ENCODE results near the gene SLX4IP.
A peak's percentile ranks its signal among the peaks of the same experiment; 100 is the strongest.

Gene SLX4IP

DNA sequence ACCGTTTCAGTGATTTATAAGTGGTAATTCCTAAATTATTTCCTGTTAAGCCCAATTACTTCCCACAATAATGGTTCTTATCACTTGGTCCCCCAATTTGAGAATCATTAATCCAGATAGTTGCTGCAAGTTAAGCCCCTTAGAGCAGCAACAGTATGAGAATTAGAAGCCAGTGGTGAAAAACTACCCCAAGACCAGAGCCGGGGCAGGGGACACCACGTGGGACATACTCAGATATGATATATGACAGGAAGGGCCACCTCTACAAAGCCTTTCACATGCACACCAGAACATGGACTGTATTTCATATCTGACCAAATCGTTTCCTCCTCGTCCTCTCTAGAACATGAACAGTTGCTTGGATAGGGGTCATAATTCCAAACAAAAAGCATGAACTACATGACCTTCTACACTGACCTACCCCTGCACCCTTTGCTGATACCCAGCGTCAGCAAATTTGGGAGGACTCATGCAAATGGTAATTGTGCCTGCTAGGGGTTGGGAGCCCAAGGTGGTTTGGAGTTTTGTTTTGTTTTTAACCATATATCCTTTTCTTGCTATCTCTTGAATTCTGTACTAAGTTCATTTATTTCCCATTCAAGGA, 234.8 kb downstream of the SLX4IP start:
- DNase-seq (ENCODE audit: low spot score): no peak
- TF ChIP-seq, protein P1, sequence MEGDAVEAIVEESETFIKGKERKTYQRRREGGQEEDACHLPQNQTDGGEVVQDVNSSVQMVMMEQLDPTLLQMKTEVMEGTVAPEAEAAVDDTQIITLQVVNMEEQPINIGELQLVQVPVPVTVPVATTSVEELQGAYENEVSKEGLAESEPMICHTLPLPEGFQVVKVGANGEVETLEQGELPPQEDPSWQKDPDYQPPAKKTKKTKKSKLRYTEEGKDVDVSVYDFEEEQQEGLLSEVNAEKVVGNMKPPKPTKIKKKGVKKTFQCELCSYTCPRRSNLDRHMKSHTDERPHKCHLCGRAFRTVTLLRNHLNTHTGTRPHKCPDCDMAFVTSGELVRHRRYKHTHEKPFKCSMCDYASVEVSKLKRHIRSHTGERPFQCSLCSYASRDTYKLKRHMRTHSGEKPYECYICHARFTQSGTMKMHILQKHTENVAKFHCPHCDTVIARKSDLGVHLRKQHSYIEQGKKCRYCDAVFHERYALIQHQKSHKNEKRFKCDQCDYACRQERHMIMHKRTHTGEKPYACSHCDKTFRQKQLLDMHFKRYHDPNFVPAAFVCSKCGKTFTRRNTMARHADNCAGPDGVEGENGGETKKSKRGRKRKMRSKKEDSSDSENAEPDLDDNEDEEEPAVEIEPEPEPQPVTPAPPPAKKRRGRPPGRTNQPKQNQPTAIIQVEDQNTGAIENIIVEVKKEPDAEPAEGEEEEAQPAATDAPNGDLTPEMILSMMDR (IDR thresholded peaks at IDR 0.05; ENCODE audit: borderline replicate concordance, control extremely low read depth, extremely low read depth, insufficient read depth, missing control alignments): no peak
- in situ Hi-C loops (cut with MboI; ENCODE audit: low sequenced_read_pairs, unreplicated experiment): no loop called here

DNA sequence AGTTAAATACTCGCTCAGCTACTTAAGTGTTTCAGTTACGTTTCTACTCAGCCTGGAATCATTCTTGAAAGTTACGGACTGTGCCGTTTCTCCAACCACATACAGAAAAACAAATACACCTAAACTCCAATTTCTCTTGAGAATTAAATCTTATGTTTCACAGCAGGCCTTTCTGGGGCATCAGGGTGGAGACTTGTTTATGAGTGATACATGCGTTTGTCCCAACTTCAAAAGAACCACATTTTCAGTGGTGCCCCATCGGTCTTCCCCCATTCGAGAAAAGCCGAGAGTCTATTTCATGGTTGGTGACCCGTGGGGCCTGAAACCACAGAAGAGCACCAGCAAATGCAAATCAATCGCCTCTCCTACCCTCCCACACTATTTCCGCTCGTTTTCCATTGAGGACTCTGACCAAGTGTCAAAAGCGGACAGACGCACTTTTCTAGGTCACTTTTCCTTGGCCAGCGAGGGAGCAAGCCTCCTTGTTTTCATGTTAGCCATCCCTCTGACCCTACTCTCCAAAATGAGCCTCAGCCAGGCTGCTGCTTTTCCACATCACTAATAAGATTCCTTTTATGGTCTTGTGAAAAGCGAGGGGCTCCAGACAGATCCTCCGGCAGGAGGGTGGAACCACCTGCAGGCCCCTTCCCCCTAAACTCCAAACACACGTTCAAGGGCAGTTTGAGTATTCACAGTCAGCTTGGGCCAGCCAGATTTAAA, 235.6 kb downstream of the SLX4IP start:
- in situ Hi-C loops (cut with MboI; ENCODE audit: low sequenced_read_pairs, unreplicated experiment): no loop called here
- DNase-seq (ENCODE audit: low spot score): peak; percentile 67

DNA sequence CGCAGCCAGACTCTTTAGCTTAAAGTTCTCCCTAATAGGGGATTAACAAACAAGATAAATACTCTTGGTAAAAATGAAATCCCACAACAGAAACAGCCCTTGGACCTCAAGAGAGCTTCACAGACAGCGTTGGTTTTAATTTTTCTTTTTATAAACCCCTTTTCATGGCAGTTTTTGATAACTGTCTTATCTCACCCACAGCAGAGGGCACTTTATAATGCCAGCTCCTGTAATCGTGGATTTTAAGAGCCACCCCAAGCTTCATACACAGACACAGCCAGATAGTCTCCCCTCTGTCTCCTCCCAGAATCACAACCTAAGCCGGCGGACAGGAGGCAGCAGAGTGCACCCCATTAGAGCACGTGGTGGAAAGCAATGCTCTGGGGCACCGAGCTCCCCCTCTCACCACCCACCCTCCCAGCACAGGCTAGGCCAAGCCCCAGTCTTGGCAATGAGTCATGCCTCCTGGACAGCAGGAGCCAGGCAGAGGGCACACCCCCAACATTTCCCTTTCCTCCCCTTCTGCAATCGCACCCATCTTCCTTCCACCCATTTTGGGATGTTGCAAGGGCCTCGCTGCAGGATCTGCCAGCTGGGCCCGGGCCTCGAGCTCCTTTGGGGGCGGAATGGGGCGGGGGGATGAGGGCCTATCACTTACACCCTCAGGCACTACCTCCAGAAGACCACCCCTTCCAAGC, 236.3 kb downstream of the SLX4IP start:
- TF ChIP-seq, protein P1 (IDR thresholded peaks at IDR 0.05; ENCODE audit: borderline replicate concordance, control extremely low read depth, extremely low read depth, insufficient read depth, missing control alignments): peak; percentile 51
- in situ Hi-C loops (cut with MboI; ENCODE audit: low sequenced_read_pairs, unreplicated experiment): no loop called here
- peak; percentile 82 for DNase-seq (ENCODE audit: low spot score)

More for the DNA sequence above, 235.6 kb downstream of the SLX4IP start:
- TF ChIP-seq, protein P1 (IDR thresholded peaks at IDR 0.05; ENCODE audit: borderline replicate concordance, control extremely low read depth, extremely low read depth, insufficient read depth, missing control alignments): no peak

DNA sequence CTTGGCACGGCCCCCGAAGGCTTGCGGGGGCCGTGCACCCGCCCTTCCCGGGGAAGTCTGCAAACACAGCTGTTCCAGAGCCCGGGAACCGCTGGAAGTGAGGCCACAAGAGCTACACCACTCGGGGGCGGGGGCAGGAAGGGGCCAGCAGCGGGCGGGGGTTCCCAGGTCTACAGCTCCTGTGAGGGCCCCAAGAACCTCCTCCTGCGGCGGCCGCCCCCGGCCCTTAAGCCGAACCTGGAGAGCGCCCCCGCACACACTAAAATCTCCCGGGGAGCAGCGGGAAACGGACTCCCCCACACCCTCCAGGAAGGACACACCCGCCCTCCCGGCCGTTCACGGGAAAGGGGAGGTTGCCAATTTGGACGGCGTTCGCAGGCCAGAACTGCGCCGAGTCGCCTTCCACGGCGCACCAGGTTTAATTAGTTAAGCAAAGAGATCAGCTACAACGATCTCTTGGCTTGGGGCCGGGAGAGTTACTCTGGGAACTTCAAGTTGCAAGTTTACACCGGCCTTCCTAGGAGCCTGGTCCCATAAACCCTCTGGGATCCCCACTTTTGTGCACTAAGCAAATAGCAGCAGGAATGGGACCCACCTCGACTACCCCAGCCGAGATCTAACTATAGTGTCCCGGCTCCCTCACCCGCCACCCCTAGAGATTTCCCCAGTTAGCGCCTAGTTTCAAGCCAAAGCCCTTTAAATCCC, 237.0 kb downstream of the SLX4IP start:
- DNase-seq (ENCODE audit: low spot score): peak; percentile 51
- in situ Hi-C loops (cut with MboI; ENCODE audit: low sequenced_read_pairs, unreplicated experiment): no loop called here
- TF ChIP-seq, protein P1 (IDR thresholded peaks at IDR 0.05; ENCODE audit: borderline replicate concordance, control extremely low read depth, extremely low read depth, insufficient read depth, missing control alignments): no peak

DNA sequence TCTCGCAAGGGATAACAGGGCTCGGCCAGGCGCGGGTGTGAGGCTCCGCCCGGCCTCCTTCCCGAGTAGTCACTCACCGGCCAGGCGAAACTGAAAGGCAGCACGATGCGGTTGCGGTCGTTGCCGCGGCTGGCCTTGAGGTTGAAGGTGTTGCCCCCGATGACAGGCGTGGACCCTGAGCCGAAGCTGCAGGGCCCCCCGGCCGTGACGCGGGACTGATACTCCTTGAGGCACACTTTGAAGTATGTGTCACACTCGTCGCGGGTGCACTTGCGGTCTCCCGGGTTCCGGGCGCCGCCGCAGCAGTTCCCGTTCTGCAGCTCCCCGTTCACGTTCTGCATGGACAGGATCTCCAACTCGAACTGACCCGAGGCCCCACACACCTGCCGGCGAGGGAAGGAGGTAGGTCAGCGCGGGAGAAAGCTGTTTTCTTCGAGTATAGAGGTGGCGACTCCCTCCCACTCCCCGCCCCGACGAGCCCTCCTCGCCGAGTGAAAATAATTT, 237.6 kb downstream of the SLX4IP start:
- in situ Hi-C loops (cut with MboI; ENCODE audit: low sequenced_read_pairs, unreplicated experiment): no loop called here
- DNase-seq (ENCODE audit: low spot score): peak; percentile 55
- TF ChIP-seq, protein P1 (IDR thresholded peaks at IDR 0.05; ENCODE audit: borderline replicate concordance, control extremely low read depth, extremely low read depth, insufficient read depth, missing control alignments): no peak
